K562 (cell line): ENCODE measurements around the gene SLC6A8. TPM values are rescaled to one million over a fixed set of nuclear protein-coding genes. Genes with fewer than 3 reads are reported as not detected.
A peak's percentile ranks its signal among the peaks of the same experiment; 100 is the strongest.

Experiments used
- ATAC-seq: fragments of 200-7000 bp; cut with Tn5 transposase; 3 replicates; pipeline ENCODE4 v1.9.1; 2020; ENCODE audit warnings: moderate library complexity
- BruUV-seq: library from RNA; stranded (reverse); fragments of 400-500 nt; replicated peaks from 2 replicates; lab custom pipeline; 2021; lab: Mats Ljungman, UMichigan
- CTCF ChIA-PET: fragments of 300-600 bp; formaldehyde crosslinking; extraction: SDS; loops from one replicate; lab custom pipeline; 2021; ENCODE audit warnings: low intra/inter-chr PET ratio; lab: Yijun Ruan, JAX
- POLR2A ChIA-PET: fragments of 300-600, 350-650 bp; sonication (Branson Sonifier 250); formaldehyde crosslinking; extraction: SDS; loops from one replicate; lab custom pipeline; 2021; ENCODE audit warnings: antibody characterized with exemption, inconsistent platforms; lab: Yijun Ruan, JAX
- DNase-seq, 4 experiments: peaks; one replicate each; pipeline versions ENCODE4 v3.0.0 to v3.0.0-alpha.2; 2011 to 2018; ENCODE audit warnings: low spot score in 3 of 4, mixed read lengths in 3 of 4; ENCODE audit errors: extremely low read depth in 1 of 4
- FAIRE-seq: peaks from 2 replicates; lab custom pipeline; 2011; peaks lifted over from hg19 to GRCh38; lab: Jason Lieb, UNC
- H2AFZ ChIP-seq: 2 replicates; pipeline ENCODE4 v1.6.0; 2011; ENCODE audit warnings: low read depth, low read length, control low read depth, inconsistent platforms
- H3K27ac ChIP-seq: fragments of 200-600 bp; 3 replicates; pipeline ENCODE4 v1.8.0; 2011; ENCODE audit warnings: low read depth, mild to moderate bottlenecking, control low read depth, inconsistent platforms, low read length, moderate library complexity, mixed read lengths; ENCODE audit errors: extremely low read depth
- H3K27me3 ChIP-seq, 2 experiments: fragments of 300-600 bp in 1 of 2; 2 replicates in 1 of 2; 3 replicates in 1 of 2; pipeline versions ENCODE4 v1.6.0 to v1.8.0; 2011; ENCODE audit warnings: inconsistent platforms in 2 of 2, low read length in 2 of 2, mild to moderate bottlenecking in 1 of 2, mixed read lengths in 1 of 2, moderate library complexity in 1 of 2; ENCODE audit not compliant: control insufficient read depth in 2 of 2, insufficient read depth in 2 of 2
- H3K36me3 ChIP-seq: fragments of 300-600 bp; 3 replicates; pipeline ENCODE4 v1.8.0; 2011; ENCODE audit warnings: mild to moderate bottlenecking, low read length, inconsistent platforms; ENCODE audit not compliant: control insufficient read depth, insufficient read depth
- H3K4me1 ChIP-seq, 2 experiments: fragments of 200-600 bp in 1 of 2; replicated peaks in 1 of 2; 2 replicates in 1 of 2; 3 replicates in 1 of 2; pipeline versions ENCODE4 v1.5.1 to v1.8.0; 2011; ENCODE audit warnings: inconsistent platforms in 2 of 2, low read length in 2 of 2, mild to moderate bottlenecking in 1 of 2, mixed read lengths in 1 of 2, moderate library complexity in 1 of 2; ENCODE audit not compliant: control insufficient read depth in 2 of 2, insufficient read depth in 2 of 2
- H3K4me2 ChIP-seq: 2 replicates; pipeline ENCODE4 v1.6.1; 2011; ENCODE audit warnings: low read length, control low read depth, inconsistent platforms, mixed read lengths; ENCODE audit not compliant: insufficient read depth
- H3K4me3 ChIP-seq: fragments of 200-600 bp; sonication (generic), shearing (Covaris generic); 2 replicates; pipeline ENCODE4 v1.5.1; 2016; ENCODE audit warnings: control low read depth, inconsistent platforms
- H3K79me2 ChIP-seq: fragments of 200-600 bp; 3 replicates; pipeline ENCODE4 v1.8.0; 2011; ENCODE audit warnings: low read length, inconsistent platforms; ENCODE audit not compliant: control insufficient read depth, insufficient read depth
- H3K9ac ChIP-seq, 2 experiments: 2 replicates each; pipeline versions ENCODE4 v1.6.0 to v1.6.1; 2011; ENCODE audit warnings: low read depth in 2 of 2, low read length in 2 of 2, control low read depth in 1 of 2, inconsistent platforms in 1 of 2, mild to moderate bottlenecking in 1 of 2, mixed read lengths in 1 of 2; ENCODE audit not compliant: insufficient read depth in 1 of 2
- H3K9me1 ChIP-seq: one replicate; pipeline ENCODE4 v1.6.0; 2011; ENCODE audit warnings: inconsistent platforms, mild to moderate bottlenecking, low read length, moderate library complexity; ENCODE audit not compliant: control insufficient read depth, insufficient read depth
- H3K9me3 ChIP-seq: replicated peaks from 2 replicates; pipeline ENCODE4 v1.5.1; 2011; ENCODE audit warnings: low read depth, low read length, inconsistent platforms; ENCODE audit not compliant: control insufficient read depth, insufficient read depth
- H4K20me1 ChIP-seq: replicated peaks from 2 replicates; pipeline ENCODE4 v1.6.1; 2011; ENCODE audit warnings: low read length, inconsistent platforms, mixed read lengths; ENCODE audit not compliant: control insufficient read depth, insufficient read depth
- HINFP ChIP-seq: fragments of 450-650 bp; conservative IDR thresholded peaks from 2 replicates; pipeline ENCODE4 v1.6.1; 2016; ENCODE audit warnings: missing genetic modification characterization, low read depth, mild to moderate bottlenecking, control low read depth, missing compliant biosample characterization
- MXD1 ChIP-seq: fragments of 250-450 bp; sonication (Bioruptor Pico); IDR thresholded peaks from 2 replicates; pipeline ENCODE4 v1.8.0; 2021; ENCODE audit warnings: borderline replicate concordance, mild to moderate bottlenecking, moderate library complexity; ENCODE audit not compliant: poor library complexity, severe bottlenecking
- TRIM24 ChIP-seq, 2 experiments: fragments of 450-650 bp; IDR thresholded peaks; 2 replicates each; pipeline ENCODE4 v1.6.1; 2016
- TRIM28 ChIP-seq: fragments of 450-650 bp; IDR thresholded peaks from 2 replicates; pipeline ENCODE4 v1.6.1; 2017
- WHSC1 ChIP-seq: IDR thresholded peaks from one replicate; pipeline ENCODE4 v1.6.1; 2012; ENCODE audit warnings: low read length, control low read depth, inconsistent platforms
- ZNF280A ChIP-seq: fragments of 450-650 bp; IDR thresholded peaks from 2 replicates; pipeline ENCODE4 v1.6.1; 2018; ENCODE audit warnings: mild to moderate bottlenecking, low read depth; ENCODE audit not compliant: partially characterized antibody
- WGBS: fragments of 100-300 bp; shearing (Covaris generic); methylation state at CpG from one replicate; pipeline ENCODE4 v1.1.6; 2016; ENCODE audit warnings: low coverage, mixed read lengths; ENCODE audit not compliant: insufficient coverage; ENCODE audit errors: missing lambda C conversion rate; 5-methylcytosine and 5-hydroxymethylcytosine counted together
- in situ Hi-C: fragments of 300-500 bp; cut with MboI; formaldehyde crosslinking; loops from 4 replicates; pipeline ENCODE4 v1.15.0; 2018; ENCODE audit warnings: inconsistent platforms, mixed read lengths
- intact Hi-C: fragments of 100-400 bp; cut with micrococcal nuclease; formaldehyde crosslinking; loops from 2 replicates; pipeline ENCODE4 v1.14.2; 2022
- polyA plus RNA-seq, 8 experiments: library from polyadenylated mRNA; depleted of rRNA in 4 of 8; stranded (reverse) in 5 of 8; unstranded in 3 of 8; fragments of >200 nt; fragmentation: Nextera tagmentation in 2 of 8; fragmentation: Illumina TruSeq in 1 of 8; extraction: Ambion mirVana in 2 of 8; extraction: Trizol in 1 of 8; gene quantifications; 2 replicates each; pipeline versions ENCODE4 v1.2.1 to v1.2.3, GENCODE V29; 2011 to 2014; ENCODE audit warnings: inconsistent platforms in 1 of 8, missing spikeins in 1 of 8
- total RNA-seq, 7 experiments: library from RNA; depleted of rRNA in 6 of 7; stranded (reverse); fragments of >200 nt in 6 of 7; fragmentation: Illumina TruSeq in 2 of 7; extraction: Trizol in 2 of 7; gene quantifications; 2 replicates each; pipeline versions ENCODE4 v1.2.1 to v1.2.3, GENCODE V29; 2011 to 2021; ENCODE audit warnings: low replicate concordance in 1 of 7

Gene SLC6A8
- total and polyA plus RNA-seq, 9 of the 15 experiments (the other 6 are each of a cell fraction or from before 2014, with no cell fraction given): 0.68 to 144 (median 34.3) TPM

- Histone ChIP-seq H3K27ac (no peak overlapping the region), H3K4me1 (peaks cover 0 to 4% of the 10 kb centered on the region in 2 experiments; a peak in 1 of 5 replicates), H3K36me3 (no peaks in the 10 kb centered on the region), H3K9me1 (no peaks in the 10 kb centered on the region), H3K4me3 (no peak overlapping the region), H3K79me2 (no peaks in the 10 kb centered on the region), H3K9ac (no peak overlapping the region), H3K27me3 (peaks cover 0 to 5% of the 10 kb centered on the region in 2 experiments; a peak in 1 of 5 replicates), H3K4me2 (no peak overlapping the region)
- no peak for DNase-seq
- in situ Hi-C loops (no loop called here), intact Hi-C loops (no loop called here)
- CTCF ChIA-PET: no interaction called here
- WGBS: 19% methylated on average over 6 of the region's 9 CpGs
- FAIRE-seq: no peak
- POLR2A ChIA-PET: interaction anchor here (0.6 to 0.9 kb wide), 2 partner anchors 9 to 622 kb away, joined by 3 to 4 read pairs; no protein-coding TSS in a partner anchor
- BruUV-seq: no TSS peak
- ATAC-seq: no peak
- TF ChIP-seq HINFP: no peak
- TF ChIP-seq MXD1: no peak
- TF ChIP-seq, all 486 proteins: peak for 0
- Histone ChIP-seq H2AFZ (no peak overlapping the region), H3K9me3 (0 out of 2 replicates have a peak, but pooled peaks cover 2% of the 10 kb centered on the region), H4K20me1 (no peaks in the 10 kb centered on the region)
Observed at GRCh38 chrX:153657161-153657560, 30.6 kb upstream of the SLC6A8 start.

GRCh38 chrX:153659268-153659667 is 28.5 kb upstream of the SLC6A8 start:
- H3K9me1 ChIP-seq: no peaks in the 10 kb centered on the region
- no peak overlapping the region for H3K4me2 ChIP-seq
- in situ Hi-C loops (no loop called here), intact Hi-C loops (no loop called here)
- no peaks in the 10 kb centered on the region for H3K79me2 ChIP-seq
- H3K9ac ChIP-seq: no peak overlapping the region
- FAIRE-seq (no peak), DNase-seq (no peak), ATAC-seq (no peak)
- BruUV-seq: no TSS peak
- H3K27ac ChIP-seq: no peak overlapping the region
- H3K27me3 ChIP-seq: peaks cover 0 to 5% of the 10 kb centered on the region in 2 experiments; a peak in 1 of 5 replicates
- H4K20me1 ChIP-seq: no peaks in the 10 kb centered on the region
- ChIA-PET POLR2A (no interaction called here), CTCF (no interaction called here)
- WGBS: 3% methylated on average over 3 of the region's 3 CpGs
- H2AFZ ChIP-seq: no peak overlapping the region
- no peaks in the 10 kb centered on the region for H3K36me3 ChIP-seq
- no peak overlapping the region for H3K4me3 ChIP-seq
- H3K9me3 ChIP-seq: 0 out of 2 replicates have a peak, but pooled peaks cover 2% of the 10 kb centered on the region
- TF ChIP-seq TRIM24 (IDR thresholded peaks at IDR 0.05): peak in 1 of 2 experiments; percentile 33; a peak in 1 of 4 replicates
- no peak for TF ChIP-seq WHSC1
- peak; percentile 42 for TF ChIP-seq ZNF280A
- 0 out of 2 replicates have a peak, but pooled peaks have one; percentile 50 for TF ChIP-seq TRIM28
- peaks cover 0 to 8% of the 10 kb centered on the region in 2 experiments; a peak in 2 of 5 replicates for H3K4me1 ChIP-seq
